Epidermal melanocyte (primary cell): Measurements from ENCODE around the gene PRICKLE4.
"Not testable (repeated sequence)": the region's sequence is repeated elsewhere in the genome, so short reads cannot be mapped to it uniquely, and the experiment has no call there.

ENCODE experiments used
- DNase-seq: peaks from one replicate; pipeline ENCODE4 v3.0.0; 2011; ENCODE audit warnings: low spot score; ENCODE audit not compliant: insufficient read length

The PRICKLE4 gene

DNA sequence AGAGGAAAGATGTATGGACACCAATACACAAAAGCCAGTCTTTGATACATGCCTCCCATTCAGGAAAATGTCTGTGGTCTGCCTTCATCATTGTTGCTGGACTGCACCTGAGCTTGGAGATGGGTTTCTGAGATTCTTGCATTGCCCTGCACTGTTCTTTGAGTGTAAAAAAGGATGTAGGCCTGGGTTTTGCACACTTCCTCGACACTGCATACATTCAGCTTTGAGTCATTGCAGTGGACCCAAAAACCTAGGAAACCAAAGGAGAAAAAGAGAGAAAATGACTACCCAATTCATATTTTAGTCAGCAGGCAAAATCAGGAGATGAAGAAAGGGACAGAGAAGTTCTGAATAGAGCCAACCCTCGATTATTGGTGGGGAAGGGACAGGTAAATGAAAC is 15.9 kb downstream of the PRICKLE4 start:
- DNase-seq, result no peak

DNA sequence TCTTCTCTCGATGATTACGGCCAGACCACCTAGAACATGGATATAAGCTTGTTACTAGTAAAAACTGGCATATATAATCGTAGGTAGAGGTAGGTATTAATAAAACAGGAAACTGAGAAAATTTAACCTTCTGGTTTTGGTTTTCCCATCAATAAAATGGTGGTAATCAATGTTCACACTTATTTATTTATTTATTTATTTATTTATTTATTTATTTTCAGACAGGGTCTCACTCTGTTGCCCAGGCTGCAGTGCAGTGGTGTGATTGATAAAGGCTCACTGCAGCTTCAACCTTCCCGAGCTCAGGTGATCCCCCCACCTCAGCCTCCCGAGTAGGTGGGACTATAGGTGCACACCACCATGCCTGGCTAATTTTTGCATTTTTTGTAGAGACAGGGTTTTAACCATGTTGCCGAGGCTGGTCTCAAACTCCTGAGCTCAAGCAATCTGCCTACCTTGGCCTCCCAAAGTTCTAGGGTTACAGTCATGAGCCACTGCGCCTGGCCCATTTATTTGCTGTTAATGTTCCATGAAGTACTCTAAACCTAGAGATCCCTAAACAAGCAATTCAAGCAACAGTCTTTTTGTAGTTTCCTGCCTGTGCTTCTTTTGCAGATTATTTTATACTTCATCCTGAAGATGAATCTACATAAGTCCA is 18.4 kb downstream of the PRICKLE4 start:
- no peak for DNase-seq

DNA sequence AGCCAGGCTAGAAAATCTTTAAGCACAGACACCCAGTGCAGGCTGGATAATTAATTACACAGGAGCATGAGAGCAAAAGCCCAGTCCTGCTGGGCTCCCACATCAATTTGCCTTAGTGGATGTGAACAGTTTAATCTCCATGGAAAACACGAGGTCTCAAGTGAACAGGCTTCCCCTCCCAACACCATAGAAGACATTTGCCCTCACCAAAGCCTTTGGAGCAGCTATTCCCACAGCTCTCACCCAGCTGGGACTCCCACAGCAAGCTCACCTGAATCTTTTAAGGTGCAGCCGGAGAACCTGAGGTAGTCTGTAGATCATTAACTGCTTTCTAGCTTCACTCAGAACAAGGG is 19.0 kb downstream of the PRICKLE4 start:
- no peak for DNase-seq

DNA sequence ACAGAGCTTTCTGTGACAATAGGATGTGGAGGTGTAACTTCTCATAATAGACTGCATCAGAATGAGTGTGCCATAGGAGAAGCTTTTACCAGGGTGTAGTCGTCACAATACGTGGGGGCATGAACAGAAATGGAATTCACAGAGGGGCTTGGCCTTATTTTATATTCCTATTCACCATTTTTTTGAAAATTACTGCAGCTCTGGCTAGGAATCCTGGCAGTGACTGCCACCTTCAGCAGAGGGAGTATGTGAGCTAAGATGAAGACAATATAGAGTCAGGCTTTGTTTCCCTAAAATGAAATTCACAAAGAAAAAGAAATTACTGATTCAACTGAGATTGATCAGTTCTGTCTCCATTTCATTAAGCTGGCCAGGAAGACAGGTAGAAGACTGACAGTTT is 20.8 kb downstream of the PRICKLE4 start:
- DNase-seq, result no peak

DNA sequence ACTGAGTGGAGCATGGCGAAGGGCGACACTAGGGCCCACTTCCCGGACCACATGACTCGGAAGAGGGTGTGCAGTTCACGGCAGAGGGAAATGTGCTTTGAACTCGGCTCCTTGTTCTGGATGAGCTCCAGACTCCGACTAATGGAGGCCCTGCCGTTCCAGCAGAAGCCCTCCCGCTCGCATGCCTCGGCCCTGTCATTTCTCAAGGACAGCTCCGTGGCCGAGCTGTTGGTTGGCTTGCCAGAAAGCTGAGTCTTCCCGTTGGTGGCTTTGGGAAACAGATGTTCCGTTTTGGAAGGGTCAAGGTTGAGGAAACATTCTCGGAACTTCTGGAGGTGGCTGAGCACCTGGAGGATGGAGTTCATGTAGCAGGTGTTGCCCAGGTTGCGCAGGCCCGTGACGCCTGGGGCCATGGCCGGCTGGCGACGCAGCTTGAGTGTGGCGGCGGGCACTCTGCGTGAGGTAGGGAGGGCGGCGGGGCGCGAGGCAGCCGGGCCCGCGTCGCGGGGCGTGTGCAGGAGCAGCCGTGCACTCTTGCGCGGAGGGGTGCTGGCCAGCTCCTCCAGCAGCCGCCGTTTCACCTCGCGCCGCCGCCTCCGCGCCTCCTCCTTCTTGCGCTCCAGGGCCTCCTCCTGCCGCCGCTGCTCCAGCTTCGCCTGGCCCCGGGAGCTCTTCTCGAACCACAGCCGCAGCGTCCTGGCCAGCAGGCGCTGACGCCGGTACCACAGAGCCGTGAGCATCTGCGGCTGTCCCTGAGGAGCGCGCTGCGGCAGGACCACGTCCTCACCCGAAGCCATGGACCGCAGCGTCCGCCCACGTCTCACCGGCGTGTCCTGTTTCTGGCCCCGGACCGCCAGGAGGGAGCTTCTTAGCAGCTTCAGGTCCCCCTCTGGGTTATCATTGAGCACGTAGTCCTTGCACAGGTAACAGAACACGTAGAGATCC is 25.5 kb downstream of the PRICKLE4 start:
- DNase-seq, result no peak

DNA sequence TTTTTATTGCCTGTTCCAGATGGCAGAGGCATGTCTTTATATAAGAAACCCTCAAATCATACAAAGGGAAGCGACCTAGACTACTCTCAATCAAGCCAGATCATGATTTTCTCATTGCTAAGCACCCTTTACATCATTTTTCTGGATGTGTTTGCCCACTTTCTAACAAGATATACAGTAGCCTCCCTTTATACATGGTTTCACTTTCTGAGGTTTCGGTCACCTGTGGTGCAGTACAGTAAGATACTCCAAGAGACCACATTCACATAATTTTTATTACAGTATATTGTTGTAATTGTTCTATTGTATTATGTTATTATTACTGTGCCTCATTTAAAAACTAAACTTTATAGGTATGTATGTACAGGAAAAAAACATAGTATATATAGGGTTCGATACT is 30.5 kb downstream of the PRICKLE4 start:
- DNase-seq, result no peak

DNA sequence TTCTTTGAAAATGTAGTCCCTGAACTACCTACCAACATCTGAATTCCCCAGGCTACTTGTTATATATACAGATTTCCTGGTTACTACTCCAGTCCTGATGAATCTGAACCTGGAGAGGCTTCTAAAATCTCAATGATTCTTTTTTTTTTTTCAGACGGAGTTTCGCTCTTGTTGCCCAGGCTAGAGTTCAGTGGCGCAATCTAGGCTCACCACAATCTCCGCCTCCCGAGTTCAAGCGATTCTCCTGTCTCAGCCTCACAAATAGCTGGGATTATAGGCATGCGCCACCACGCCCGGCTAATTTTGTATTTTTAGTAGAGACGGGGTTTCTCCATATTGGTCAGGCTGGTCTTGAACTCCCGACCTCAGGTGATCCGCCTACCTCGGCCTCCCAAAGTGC is 31.4 kb downstream of the PRICKLE4 start:
- DNase-seq, result not testable (repeated sequence)

DNA sequence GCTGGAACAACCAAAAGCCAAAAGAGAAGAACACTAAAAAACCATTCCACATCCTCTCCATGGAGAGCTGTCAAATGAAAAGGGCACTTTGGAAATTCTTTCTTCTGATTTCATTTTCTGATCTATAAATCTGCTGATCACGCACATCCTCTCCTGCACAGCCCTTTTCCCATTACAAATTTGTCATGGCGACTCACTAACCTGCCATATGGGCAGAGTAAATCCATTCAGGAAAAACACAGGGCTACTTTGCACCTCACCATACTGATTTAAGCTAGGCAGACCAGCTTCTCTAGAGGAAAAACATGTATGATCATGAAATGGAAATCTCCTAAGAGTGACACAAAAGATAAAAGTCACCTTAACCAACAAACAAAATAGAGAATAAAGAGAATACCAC is 32.9 kb downstream of the PRICKLE4 start:
- DNase-seq, result no peak

DNA sequence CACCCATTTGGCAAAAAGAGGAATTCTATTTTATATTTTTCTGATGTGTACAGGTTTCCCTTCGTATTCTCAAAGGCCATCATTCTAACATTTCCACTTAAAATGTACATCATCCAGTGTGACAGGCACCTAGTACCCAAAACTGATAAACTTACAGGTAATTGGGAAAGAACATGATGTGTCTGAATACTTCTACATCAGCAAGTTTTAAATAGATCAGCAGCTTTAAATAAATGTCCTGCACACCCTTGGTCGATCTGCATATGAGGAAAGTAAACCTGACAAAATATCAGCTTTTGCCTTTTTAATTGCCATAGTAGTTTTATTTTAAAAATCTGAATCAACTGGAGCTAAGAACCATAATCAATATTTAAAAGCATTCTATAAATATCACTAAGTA is 33.4 kb downstream of the PRICKLE4 start:
- DNase-seq, result no peak

DNA sequence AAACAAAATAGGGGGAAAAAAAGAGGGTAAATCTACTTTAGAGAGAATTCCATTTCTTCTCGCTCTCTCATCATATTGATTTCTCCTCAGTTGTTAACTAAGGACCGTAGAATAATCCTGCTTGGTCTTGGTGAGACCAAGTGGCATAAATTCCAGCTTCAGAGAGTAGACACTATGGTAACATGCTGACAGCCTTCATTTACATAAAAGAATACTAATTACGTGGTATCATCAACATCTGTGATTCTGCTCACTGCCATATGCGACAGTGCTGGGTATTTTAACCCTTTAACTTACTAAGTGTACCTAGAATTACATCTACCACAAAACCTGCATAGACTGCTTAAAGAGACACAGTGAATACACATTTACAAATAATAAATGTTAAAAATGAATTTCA is 34.0 kb downstream of the PRICKLE4 start:
- no peak for DNase-seq

DNA sequence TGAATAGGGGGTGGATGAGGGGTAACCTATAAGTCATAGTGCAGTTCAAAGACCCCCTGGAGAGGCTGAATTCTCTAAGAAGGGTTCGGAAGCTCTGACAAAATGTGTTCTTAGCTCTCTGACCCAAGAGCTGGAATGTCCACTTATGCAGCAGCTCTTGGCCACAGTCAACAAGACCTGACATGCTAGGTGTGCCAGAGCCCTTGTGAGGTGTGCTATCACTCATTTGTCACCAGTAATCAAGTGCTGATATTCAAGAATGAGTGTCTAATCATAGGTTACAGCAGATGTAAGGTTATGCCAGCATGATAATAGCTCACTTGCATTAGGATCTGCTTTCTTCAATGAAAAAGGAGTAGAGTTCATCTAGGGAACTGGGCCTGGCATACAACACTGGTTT is 35.0 kb downstream of the PRICKLE4 start:
- DNase-seq, result no peak

DNA sequence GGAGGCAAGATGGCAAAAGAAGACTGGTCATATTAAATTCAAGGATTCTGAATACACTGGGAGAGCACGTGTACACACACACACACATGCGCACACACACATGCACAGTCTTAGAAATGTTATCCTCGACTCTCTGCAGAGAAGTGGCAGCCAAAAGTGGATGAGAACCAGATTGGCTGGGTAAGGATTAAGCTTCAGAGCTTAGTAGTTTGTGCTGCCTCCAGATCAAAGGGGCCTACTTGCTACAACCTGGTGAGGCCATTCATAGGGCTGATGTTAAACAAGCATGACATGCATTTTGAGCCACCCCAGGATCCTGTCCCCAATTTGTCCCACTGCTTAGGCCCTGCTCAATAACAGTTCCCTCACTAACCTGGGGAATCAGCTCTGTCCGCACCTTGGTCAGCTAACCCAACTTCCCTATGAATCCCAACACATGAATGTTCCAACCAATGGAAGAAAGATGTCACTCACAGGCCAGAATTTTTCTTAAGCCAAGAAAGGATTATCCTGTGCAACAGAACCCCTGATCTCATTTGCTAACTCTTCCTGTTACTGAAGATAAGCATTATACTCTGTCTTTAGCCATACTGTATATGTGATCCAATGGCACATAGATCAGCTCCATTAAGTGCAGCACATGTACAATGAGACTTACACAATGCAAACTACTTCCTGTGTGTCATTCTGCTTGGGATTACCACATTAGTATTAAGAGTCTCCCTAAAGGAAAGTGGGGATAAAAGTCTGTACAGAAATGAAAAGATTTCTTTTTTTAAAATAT is 37.9 kb downstream of the PRICKLE4 start:
- no peak for DNase-seq

DNA sequence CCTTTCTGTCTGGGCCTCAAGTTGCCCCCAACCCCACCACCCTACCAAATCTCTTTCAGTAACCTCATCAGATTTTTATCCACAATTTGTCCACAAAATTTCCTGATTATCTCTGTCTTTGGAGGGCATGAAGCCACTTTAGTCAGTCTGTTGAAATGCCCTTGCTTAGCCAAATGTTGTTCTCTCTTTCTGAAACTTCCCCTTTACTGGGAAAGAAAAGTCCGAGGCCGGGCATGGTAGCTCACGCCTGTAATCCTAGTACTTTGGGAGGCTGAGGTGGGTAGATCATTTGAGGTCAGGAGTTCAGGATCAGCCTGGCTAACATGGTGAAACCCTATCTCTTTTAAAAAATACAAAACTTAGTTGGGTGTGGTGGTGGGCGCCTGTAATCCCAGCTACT is 40.7 kb downstream of the PRICKLE4 start:
- no peak for DNase-seq

DNA sequence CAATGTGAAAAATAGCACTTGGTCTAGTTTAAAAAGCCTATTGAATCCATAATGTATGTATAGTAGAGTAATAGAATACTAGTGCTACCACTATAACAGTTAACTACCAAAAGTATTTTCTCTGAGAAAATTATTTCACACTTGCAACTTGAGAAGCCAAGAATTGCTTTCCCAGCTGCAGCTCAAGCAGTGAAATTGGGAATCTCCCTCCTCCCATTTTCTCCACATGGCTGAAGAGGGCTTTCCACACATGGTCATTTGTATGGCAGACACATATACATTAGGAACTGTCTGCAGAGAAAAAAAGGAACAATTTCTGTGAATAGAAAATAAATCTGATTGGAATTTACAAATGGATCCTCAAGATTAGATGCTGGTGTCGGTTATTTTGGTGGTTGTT is 41.4 kb downstream of the PRICKLE4 start:
- DNase-seq, result no peak

DNA sequence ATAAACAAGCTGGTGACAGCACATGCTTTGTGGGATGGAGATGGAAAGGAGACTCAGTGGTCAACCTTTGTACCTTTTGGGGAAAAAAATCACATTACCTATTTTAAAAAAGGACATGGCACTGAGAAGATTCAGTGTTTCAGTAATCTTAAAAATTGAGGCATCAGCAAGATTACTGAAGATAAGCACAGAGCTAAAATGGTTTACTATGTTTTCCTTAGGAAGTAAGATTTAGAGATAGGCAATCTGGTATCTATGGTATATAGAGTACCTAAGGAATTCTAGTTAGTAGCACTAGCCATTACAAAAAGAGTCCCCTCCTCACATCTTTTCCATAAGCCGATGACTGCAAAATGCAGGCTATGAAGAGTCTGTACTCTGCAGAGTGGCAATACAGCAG is 42.6 kb downstream of the PRICKLE4 start:
- no peak for DNase-seq

DNA sequence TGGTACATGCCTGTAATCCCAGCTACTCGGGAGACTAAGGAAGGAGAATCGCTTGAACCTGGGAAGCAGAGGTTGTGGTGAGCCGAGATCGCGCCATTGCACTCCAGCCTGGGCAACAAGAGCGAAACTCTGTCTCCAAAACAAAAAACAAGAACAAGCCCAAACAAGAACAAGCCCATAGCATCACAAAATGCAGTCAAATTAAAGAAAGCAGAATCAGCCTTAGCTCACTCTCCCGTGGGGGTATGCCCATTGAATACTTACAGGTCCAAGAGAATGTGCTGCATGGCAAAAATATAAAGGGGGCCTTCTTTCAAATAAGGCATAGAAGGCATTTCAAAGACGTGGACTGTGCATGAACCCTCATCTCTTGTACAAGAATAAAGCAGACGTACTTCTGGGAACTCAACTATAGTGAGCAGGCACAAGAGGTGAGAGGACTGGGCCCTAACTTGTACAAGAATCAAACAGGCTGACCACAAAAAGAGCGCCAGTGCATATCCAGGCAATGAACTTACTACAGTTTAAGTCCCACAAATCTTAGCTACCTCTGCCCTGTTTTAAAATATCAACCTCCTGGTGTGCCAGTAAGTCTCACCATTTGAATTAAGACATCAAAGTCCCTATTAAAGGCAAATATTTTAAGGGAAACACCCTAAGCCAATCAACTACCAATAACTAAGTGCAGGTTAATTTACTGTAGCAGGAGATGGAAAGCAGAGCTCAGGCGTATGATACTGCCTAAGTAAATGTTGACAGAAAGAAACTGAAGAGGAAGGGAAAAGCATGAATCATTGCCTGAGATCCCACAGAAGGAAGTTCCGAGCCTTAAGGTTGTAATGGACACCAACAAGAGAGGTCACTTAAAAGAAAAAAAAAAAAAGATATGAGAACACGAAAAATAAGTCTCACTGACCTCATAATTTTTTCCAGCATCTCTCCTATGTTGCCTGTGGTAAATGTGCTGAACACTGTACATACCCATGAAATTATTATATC is 44.3 kb downstream of the PRICKLE4 start:
- DNase-seq, result no peak

DNA sequence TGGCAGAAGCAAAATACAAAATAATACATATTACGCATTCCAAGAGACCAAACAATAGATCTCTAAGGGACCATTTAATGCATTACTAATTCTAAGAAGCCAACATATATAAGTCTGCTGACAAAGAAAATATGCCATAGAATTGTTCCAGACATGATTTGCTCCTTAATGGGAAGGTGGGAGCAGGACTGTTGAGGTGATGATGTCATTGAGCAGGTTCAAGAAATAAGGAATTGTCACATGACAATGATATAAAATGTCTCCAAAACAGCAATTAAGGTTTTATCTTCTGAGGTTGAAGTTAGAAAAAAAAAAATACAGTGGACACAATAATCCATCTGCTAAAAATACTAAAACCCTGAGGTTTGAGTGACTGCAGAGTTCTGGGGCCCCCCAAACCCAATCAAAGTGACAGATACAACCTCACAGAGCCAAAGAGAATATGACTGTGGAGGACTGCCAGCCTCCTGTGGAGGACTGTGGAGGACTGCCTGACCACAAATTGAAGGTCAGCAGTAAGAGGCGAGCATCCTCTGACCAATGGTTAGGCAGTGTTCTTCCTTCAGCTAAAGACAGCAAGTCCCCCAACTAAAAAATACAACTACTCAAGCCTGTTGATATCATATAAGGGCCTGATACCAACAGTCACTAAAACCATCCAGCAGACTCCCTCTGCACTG is 45.9 kb downstream of the PRICKLE4 start:
- DNase-seq, result no peak

DNA sequence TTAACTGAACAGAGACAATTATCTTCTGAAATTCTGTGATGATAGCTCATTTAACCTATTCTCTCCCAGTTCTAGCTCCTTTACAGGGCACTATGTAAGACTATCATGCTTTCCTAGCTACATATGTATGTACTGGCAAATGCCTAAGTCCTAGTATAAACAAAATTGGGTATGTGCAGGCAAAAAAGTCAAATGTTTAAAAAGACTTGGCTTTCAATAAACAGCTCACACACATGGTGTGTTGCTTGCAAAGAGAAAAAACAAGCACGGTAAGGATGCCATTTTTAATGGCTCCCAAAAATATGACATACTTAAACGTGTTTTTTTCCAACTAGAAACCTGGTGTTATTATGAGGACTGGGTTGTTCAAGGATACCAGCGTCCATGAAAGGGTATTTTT is 51.7 kb downstream of the PRICKLE4 start:
- DNase-seq, result no peak

DNA sequence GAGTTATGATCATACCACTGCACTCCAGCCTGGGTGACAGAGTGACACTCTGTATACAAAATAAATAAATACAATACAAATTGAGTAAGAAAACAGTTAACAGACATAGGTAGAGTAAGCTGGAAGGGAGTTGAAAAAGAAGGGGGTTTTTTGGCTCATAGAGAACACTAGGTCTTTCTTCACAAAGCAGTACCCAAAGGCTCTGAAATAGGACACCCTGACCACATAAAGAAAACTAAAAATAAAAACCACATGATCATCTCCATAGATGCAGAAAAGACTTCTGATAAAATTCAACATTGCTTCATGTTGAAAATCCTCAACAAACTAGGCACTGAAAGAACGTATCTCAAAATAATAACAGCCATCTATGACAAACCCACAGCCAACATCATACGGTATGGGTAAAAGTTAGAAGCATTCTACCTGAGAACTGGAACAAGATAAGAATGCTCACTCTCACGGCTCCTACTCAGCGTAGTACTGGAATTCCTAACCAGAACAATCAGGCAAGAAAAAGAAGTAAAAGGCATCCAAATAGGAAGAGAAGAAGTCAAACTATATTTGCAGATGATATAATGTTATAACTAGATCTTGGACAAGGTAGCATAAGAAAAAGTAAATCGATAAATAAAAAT is 55.6 kb downstream of the PRICKLE4 start:
- peak; percentile 33 for DNase-seq

DNA sequence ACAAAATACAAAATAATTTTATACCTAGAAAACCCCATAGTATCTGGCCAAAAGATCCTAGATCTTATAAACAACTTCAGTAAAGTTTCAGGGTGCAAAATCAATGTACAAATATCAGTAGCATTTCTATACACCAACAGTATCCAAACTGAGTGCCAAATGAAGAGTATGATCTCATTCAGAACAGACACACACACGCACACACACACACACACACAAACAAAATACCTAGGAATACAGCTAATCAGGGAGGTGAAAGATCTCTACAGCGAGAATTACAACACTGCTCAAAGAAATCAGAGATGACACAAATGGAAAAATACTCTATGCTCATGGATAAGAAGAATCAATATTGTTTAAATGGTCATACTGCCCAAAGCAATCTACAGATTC is 56.1 kb downstream of the PRICKLE4 start:
- DNase-seq, result no peak
